Liver (tissue), 2 donors: ENCODE results near the gene ANKRD13D.

Experiments
- RAD21 ChIP-seq, 2 donors: IDR thresholded peaks; 2 replicates each; pipeline ENCODE4 v1.6.1; 2016; ENCODE audit warnings: antibody characterized with exemption in 2 of 2, mild to moderate bottlenecking in 2 of 2
- SP1 ChIP-seq: IDR thresholded peaks from 2 replicates; pipeline ENCODE4 v1.6.1; 2018; ENCODE audit warnings: antibody characterized with exemption, mild to moderate bottlenecking
- TF ChIP-seq, protein P1 (sequence below): IDR thresholded peaks from 2 replicates; pipeline ENCODE4 v1.6.1; 2016; ENCODE audit warnings: antibody characterized with exemption
- donor health status: healthy.

DNA sequence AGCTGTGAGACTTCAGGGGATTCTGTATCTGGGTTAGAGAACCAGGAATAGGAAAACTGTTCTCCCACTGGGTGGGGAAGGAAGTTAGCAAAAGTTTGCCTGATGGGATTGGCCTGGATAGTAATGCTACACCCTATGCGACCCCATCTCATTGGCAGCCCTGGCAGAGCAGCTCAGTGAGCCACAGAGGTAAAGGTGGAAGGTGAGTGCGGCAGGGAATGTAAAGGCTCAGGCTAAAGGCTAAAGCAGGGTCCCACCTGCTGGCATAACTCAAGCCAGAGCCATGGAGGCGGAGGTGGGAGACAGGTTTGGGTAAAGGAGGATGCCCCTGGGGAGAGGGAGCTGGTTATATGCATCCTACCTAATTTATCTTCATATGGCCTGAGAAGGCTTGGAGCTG lies 32.9 kb downstream of the ANKRD13D start:
- TF ChIP-seq SP1 (no peak), RAD21 (IDR thresholded peaks at IDR 0.05) (no peak)
- TF ChIP-seq, protein P1, sequence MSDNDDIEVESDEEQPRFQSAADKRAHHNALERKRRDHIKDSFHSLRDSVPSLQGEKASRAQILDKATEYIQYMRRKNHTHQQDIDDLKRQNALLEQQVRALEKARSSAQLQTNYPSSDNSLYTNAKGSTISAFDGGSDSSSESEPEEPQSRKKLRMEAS, result no peak
